Nephron progenitor cell (in vitro differentiated cells): Measurements from ENCODE around the gene IPO4.

Experiments used
- DNase-seq: peaks from one replicate; pipeline ENCODE4 v3.0.0; 2021
- H3K27ac Mint-ChIP-seq: 2 replicates; pipeline ENCODE4 v1.8.0; 2021; ENCODE audit warnings: mild to moderate bottlenecking, moderate library complexity, mixed read lengths
- H3K27me3 Mint-ChIP-seq: 2 replicates; pipeline ENCODE4 v1.8.0; 2021; ENCODE audit warnings: mild to moderate bottlenecking, low read depth, mixed read lengths; ENCODE audit not compliant: poor library complexity
- H3K36me3 Mint-ChIP-seq: 2 replicates; pipeline ENCODE4 v1.8.0; 2021; ENCODE audit warnings: low read depth, mixed read lengths
- H3K4me1 Mint-ChIP-seq: 2 replicates; pipeline ENCODE4 v1.8.0; 2021; ENCODE audit warnings: mixed read lengths
- H3K4me3 Mint-ChIP-seq: 2 replicates; pipeline ENCODE4 v1.8.0; 2021; ENCODE audit warnings: mild to moderate bottlenecking, moderate library complexity, mixed read lengths
- H3K9me3 Mint-ChIP-seq: 2 replicates; pipeline ENCODE4 v1.8.0; 2021; ENCODE audit warnings: mild to moderate bottlenecking, moderate library complexity, mixed read lengths
- CTCF ChIP-seq: fragments of 200-600 bp; sonication (generic); IDR thresholded peaks from 2 replicates; pipeline ENCODE4 v1.5.0; 2021; ENCODE audit warnings: antibody characterized with exemption

IPO4 gene

GRCh38 chr14:24147761-24148428 is 40.7 kb downstream of the IPO4 start:
- no peak for DNase-seq
- peak overlapping the region; percentile 98 for H3K4me3 Mint-ChIP-seq
- H3K4me1 Mint-ChIP-seq: peaks cover 43% of the 10 kb centered on the region
- no peak for TF ChIP-seq CTCF
- no peaks in the 10 kb centered on the region for H3K9me3 Mint-ChIP-seq
- no peaks in the 10 kb centered on the region for H3K27me3 Mint-ChIP-seq
- H3K36me3 Mint-ChIP-seq: peaks cover 47% of the 10 kb centered on the region
- peak overlapping the region; percentile 36 for H3K27ac Mint-ChIP-seq

GRCh38 chr14:24146978-24147760 is 41.4 kb downstream of the IPO4 start, which contains the start of gene RNF31:
RNF31 (plus strand) TSS chr14:24147498; CDS start chr14:24147699, 201 bp downstream.
- Mint-ChIP-seq H3K27ac (peak within 1 kb of the TSS; percentile 93), H3K9me3 (no peaks in the 10 kb centered on the region), H3K4me3 (peak within 1 kb of the TSS; percentile 98), H3K36me3 (peaks cover 39% of the 10 kb centered on the region), H3K4me1 (peaks cover 47% of the 10 kb centered on the region), H3K27me3 (no peaks in the 10 kb centered on the region)
- peak; percentile 97 for DNase-seq
- no peak for TF ChIP-seq CTCF

DNA sequence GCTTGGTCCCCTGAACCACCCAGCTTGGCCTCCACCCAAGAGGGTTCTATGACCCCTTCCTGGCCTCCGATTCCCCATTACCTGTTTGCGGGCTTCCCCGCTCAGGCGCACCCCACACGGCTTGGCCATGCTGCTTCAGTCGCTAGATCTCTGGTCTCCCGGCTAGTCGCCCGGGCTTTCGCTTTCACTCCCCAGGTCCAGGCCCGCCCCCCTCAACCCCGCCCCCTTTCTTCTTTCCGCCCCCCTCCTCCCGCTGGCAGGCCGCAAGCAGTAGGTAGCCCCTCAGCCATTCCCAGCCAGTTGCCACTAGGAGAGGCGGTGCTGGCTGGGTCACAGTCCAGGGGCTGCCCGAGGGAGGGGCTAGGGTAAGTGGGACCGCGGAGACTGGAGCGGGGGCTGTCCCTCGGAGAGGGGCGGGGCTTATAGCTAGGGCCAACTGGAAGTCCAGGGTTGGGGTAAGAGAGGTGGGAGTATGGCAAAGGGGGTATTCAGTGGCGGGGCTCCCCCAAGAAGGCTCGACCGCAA is 42.1 kb downstream of the IPO4 start, which contains the start of gene PSME2:
PSME2 (minus strand) TSS at position 158 of the 525 bp plus-strand sequence; CDS start at position 129, 29 bp downstream.
- Mint-ChIP-seq H3K36me3 (peaks cover 34% of the 10 kb centered on the region), H3K9me3 (no peaks in the 10 kb centered on the region), H3K4me1 (peaks cover 51% of the 10 kb centered on the region), H3K27me3 (no peaks in the 10 kb centered on the region), H3K27ac (peak within 1 kb of the TSS; percentile 93), H3K4me3 (peak within 1 kb of the TSS; percentile 98)
- peak; percentile 97 for DNase-seq
- no peak for TF ChIP-seq CTCF

DNA sequence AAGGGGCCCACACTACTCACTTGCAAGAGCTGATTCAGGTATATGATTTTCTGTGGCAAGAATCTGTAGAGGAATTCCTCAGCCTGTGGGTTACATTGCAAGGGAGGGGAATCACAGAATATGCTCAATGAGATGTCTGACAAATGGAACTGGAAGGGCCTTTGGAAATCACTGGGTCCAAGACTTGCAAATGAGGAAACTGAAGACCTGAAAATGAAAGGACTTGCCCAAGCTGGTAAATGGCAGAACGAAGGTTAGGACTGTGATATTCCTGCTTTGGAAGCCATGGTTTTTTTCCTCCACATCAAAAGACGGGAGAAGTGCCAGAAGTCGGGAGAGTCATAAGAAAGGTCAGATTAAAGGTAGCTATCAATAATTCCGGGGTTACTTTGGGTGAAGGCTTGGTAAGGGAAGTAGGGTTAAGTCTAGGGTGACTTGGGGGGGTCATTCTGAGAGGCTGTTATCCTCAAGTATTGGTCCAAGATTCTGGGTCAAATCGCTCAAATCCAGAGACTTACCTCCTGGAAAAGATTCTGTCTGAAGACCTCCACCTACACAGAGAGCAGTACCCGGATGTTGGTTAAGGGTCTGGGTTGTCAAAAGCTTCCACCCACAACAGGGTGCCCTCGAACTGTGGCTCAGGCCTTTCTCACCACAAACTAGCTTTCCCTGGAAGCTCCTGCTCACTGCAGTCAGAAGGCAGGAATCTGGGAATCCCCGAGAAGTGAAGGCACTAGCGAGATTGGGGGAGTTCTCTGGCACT is 42.7 kb downstream of the IPO4 start:
- Mint-ChIP-seq H3K4me3 (peak overlapping the region; percentile 98), H3K9me3 (no peaks in the 10 kb centered on the region), H3K4me1 (peaks cover 52% of the 10 kb centered on the region), H3K36me3 (peaks cover 28% of the 10 kb centered on the region), H3K27me3 (no peaks in the 10 kb centered on the region), H3K27ac (peak overlapping the region; percentile 80)
- DNase-seq: no peak
- TF ChIP-seq CTCF: no peak

DNA sequence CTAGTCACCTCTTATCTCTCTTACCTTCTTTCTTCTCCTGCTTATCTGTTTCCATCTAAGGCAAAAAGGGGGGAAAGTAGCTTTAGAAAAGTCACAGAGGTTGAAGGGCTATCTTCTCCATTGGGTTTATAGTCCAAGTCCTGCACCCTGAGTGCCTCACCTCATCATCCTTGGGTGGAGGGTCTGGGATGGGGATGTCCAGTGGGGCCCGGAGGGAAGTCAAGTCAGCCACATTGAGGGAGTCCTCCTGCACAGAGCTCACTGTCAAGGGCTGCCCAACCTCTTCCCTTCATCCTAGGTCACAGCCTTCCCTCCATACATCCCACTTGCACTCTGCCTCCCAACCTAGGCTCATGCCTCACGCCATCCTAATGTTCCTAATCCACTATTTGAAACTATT is 43.4 kb downstream of the IPO4 start:
- H3K27me3 Mint-ChIP-seq: no peaks in the 10 kb centered on the region
- TF ChIP-seq CTCF: no peak
- peak overlapping the region; percentile 98 for H3K4me3 Mint-ChIP-seq
- H3K27ac Mint-ChIP-seq: no peak overlapping the region
- no peak for DNase-seq
- no peaks in the 10 kb centered on the region for H3K9me3 Mint-ChIP-seq
- H3K36me3 Mint-ChIP-seq: peaks cover 22% of the 10 kb centered on the region
- peaks cover 54% of the 10 kb centered on the region for H3K4me1 Mint-ChIP-seq
